ENCODE measurements around the gene ADCY4. TPM values are rescaled to one million over a fixed set of nuclear protein-coding genes. Genes with fewer than 3 reads are reported as not detected.

The ADCY4 gene
- total RNA-seq, 4 donors from 2014 or later, result 16.5 to 103 (median 28.8) TPM

DNA sequence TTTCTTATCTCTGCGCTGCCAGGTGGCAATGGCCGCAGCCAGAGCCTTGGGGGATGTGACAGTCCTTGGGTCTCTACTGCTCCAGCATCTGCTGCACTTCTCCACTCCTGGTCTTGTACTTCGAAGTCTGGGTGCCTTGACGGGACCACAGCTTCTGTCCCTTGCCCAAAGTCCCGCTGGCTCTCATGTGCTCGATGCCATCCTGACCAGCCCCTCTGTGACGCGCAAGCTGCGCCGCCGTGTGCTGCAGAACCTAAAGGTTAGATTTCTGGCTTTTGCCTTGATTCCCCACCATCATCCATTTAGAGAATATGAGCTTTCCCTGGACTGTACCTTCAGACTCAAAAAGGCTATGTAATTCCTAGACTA lies 30.9 kb downstream of the ADCY4 start:
- TF ChIP-seq, protein P1, sequence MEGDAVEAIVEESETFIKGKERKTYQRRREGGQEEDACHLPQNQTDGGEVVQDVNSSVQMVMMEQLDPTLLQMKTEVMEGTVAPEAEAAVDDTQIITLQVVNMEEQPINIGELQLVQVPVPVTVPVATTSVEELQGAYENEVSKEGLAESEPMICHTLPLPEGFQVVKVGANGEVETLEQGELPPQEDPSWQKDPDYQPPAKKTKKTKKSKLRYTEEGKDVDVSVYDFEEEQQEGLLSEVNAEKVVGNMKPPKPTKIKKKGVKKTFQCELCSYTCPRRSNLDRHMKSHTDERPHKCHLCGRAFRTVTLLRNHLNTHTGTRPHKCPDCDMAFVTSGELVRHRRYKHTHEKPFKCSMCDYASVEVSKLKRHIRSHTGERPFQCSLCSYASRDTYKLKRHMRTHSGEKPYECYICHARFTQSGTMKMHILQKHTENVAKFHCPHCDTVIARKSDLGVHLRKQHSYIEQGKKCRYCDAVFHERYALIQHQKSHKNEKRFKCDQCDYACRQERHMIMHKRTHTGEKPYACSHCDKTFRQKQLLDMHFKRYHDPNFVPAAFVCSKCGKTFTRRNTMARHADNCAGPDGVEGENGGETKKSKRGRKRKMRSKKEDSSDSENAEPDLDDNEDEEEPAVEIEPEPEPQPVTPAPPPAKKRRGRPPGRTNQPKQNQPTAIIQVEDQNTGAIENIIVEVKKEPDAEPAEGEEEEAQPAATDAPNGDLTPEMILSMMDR (IDR thresholded peaks at IDR 0.05; ENCODE audit: low read depth), result no peak

DNA sequence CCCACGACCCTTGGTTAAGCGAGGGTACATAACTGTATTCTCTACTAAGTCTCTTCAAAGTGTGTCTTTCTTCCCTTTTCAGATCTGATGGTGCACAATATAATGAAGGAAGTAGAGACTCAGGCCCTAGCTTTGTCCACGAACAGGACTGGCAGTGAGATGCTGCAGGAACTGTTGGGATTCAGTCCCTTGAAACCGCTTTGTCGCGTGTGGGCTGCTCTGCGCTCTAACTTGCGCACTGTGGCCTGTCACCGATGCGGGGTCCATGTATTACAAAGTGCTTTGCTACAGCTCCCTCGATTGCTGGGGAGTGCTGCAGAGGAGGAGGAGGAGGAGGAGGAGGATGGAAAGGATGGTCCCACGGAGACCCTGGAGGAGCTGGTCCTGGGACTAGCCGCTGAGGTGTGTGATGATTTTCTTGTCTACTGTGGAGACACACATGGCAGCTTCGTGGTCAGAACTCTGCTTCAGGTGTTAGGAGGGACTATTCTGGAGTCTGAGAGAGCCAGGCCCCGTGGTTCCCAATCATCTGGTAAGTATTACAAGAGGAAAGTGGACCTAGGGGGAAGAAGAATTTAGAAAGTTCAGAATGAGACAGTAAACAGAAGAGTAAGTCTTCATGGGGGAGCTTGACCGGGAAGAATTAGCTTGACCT lies 34.4 kb downstream of the ADCY4 start:
- TF ChIP-seq, protein P1 (IDR thresholded peaks at IDR 0.05; ENCODE audit: low read depth), result no peak

DNA sequence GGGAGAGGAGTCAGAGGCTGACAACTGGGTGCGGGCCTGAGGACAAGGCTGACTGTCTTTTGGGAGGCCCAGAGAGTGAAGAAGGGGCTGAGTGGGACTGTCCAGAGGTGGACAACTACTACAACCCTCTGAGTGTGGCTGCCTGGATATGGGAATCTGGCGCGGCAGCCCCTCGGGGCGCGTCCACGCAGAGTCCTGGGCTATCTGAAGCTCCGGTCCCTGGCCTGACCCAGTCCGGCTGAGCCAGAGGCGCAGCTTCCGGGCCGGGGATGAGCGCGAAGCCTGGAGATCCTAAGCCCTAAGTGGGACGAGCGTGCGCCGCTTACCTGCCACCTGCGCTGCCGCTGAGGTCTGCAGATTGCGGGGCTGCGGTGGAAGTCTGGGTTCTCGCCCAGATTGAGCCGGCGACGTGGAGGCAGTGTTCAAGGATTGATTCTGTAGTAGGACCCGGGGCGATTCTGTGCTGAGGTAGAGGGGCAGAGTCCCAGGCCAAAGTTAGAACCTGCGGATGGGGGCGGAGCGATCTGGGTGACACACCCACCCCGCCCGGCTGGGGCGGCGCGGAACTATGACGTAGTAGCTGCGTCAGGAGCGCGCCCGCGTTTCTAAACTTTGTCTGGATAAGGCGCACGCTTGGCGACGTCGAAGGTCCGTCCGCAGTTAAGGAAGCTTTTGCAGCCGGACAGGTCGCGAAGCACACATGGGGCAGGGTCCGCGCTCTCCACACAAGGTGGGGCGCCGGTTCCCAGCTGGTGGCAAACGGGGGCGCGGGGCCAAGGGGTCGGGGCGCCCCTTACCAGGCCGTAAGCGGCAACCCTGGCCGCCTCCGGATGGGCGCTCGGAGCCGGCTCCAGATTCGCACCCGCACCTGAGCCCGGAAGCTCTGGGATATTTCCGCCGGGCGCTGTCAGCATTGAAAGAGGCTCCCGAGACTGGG lies 35.3 kb downstream of the ADCY4 start, which contains the start of the genes DHRS1 and NOP9:
DHRS1 (minus strand) TSS at position 526 of the 937 bp plus-strand sequence. CDS start 674 bp downstream, outside the sequence.
NOP9 (plus strand) TSS at position 596 of the 937 bp plus-strand sequence; CDS start at position 701, 105 bp downstream.
- TF ChIP-seq, protein P1 (IDR thresholded peaks at IDR 0.05; ENCODE audit: low read depth), result no peak

- TF ChIP-seq, protein P1 (IDR thresholded peaks at IDR 0.05; ENCODE audit: low read depth), result no peak
Measured at GRCh38 chr14:24298892-24299254, 36.0 kb downstream of the ADCY4 start.

GRCh38 chr14:24297190-24297964 lies 37.5 kb downstream of the ADCY4 start:
- TF ChIP-seq, protein P1 (IDR thresholded peaks at IDR 0.05; ENCODE audit: low read depth), result no peak

DNA sequence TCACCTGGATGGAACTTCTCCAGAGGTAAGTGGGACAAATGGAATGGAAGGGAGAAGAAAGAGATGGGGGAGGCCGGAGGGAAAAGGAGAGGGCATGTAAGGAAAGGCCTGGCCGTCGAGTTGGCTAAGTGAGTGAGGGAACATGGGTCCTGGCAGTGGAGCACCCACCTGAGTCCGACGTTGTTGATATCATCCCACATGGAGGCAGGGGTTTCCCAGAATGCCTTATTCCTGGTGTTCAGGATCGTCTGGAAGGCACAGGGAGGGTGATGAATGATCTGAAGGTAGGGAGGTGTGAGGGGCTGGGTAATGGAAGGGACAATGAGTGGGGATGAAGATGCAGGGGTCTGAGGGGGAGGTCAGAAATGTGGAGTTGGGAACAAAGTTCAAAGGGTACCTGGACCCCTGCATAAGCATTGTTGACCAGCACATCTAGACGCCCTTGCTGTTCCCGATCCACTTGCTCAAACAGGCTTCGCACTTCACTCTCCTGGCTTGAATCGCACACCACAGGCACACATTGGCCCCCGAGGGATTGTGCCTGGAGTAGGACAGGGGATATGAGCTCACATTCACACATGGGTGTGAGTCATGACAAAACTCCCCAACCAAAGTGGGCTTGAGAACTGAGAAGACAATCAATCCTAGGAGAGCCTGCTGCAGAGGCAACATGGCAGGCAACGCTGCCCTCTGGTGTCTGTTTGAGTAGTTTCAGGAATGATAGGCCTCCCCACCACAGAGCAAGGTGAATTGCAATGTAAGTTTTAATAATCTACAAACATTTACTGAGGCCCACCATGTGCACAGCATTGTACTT lies 38.3 kb downstream of the ADCY4 start:
- TF ChIP-seq, protein P1 (IDR thresholded peaks at IDR 0.05; ENCODE audit: low read depth), result no peak
